NCI-H187 treated with DMSO at 0.1 percent for 48 hours (cell line): Measurements from ENCODE around the gene MEX3B.

Source experiments
- DNase-seq: peaks from one replicate; lab custom pipeline; 2025; lab: John Stamatoyannopoulos, UW

MEX3B gene

DNA sequence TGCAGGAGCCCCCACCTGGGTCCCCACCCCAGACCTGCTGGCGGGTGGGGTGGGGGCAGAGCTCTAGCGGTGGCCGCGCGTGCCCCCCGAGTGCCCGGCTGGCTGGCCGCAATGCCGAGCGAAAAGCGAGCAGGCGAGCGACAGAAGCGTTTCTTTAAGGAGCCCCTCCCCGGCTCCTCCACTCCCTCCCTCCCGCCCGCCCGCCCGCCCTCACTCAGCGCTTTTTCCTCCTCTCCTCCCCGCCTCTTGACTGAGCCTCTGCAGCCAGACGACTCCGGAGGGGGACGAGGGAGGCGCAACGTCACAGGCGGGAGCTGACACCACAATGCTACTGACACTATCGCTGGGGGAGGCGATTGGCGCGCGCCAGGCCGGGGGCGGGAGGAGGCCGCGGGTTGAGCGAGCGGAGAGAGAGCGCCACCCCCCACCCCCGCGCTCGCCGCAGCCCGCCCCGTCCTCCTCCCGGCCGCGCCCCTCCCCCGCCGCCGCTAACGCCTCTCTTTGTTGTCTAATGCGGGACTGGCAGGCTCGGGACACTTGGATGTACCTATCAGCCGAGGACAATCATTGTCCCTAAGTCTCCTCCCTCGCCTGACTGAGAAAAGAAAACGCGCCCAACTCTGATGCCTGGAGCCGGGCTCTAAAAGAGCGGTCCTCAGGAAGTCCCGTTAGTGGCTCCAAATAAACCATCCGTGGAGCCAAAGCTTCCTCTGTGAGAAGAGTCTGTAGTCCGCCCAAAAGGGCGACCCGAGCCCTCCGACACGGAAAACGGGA is at the start of gene MEX3B:
Gene MEX3B (minus strand): TSS at position 127 of the 774 bp plus-strand sequence. CDS start 313 bp downstream, outside the sequence.
- peak; percentile 71 for DNase-seq

DNA sequence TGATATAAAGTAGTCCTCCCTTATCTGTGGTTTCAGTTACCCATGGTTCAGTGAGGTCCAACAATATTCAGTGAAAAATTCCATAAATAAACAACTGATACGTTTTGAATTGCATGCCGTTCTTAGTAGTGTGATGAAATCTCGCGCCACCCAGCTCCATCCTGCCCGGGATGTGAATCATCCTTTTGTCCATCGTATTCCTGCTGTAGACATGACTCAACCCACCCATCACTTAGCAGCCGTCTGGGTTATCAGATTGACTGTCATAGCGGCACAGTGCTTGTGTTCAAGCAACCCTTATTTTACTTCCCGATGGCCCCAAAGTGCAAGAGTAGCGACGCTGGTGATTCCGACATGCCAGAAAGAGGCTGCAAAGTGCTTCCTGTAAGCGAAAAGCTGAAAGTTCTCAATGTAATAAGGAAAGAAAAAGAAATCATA is 48.0 kb upstream of the MEX3B start:
- DNase-seq: no peak

DNA sequence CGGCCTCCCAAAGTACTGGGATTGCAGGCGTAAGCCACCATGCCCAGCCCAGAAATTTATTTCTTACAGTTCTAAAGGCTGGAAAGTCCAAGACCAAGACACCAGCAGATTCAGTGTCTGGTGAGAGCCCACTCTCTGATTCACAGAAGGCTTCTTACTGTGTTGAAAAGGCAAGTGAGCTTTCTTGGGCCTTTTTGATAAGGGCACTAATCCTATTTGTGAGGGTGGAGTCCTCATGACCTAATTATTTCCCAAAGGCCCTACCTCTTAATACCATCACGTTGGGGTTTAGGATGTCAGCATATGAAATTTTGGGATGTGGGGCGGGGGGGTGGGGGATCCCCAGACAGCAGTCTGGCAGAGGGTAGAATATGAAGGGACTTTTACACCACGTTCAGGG is 47.5 kb upstream of the MEX3B start:
- DNase-seq: no peak

DNA sequence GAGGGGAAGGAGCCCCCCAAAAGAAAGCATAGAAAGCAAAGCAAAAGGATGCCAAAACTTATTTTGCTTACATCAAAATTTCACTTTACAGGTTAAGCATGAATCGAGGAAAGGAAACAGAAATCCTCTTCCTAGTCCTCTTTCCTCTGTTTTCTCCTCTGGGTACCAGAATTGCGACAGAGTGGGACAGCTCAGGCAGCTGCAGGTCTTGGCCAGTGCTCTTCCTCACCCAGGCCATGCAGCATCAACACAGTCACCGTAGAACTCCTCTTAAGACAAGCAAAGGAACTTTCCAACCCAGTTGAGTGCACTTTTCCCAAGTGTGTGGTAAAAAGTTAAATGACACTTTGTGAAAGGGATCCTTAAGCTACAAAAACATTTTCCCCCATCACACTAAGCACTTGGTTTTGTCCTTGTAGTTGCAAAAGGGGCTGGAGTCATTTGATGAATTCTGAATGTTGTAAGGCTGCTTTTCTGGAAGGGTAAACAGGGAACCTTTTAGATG is 45.9 kb upstream of the MEX3B start:
- DNase-seq: no peak

DNA sequence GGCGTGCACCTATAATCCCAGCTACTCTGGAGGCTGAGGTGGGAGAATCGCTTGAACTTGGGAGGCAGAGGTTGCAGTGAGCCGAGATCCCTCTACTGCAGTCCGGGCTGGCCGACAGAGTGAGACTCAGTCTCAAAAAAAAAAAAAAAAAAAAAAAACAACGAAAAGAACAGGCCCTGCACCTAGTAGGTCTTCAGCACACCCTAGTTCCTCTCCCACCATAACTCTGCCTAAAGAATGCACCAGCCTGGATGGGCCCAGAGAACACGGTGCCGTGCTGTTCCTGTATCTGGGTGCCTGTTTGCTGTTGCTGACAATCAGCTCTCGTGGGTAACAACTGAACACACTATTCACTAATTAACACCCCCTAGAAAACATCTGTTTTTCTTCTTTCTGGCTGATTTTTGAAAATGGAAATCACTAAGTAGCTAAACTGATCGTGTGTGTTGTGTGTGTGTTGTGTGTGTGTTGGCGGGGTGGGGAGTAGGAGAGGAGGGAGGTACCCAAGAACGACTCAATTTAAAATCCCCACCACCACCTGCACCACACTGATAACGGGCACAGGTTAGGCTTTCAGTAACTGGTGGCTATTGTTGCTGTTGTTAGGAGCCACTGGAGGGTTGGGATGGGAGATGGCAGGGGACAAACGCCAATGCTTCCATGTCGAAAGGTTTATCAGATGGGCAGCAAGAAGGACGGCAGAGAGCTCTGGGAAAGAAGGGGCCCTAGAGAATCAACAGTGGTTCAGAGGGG is 40.6 kb upstream of the MEX3B start:
- no peak for DNase-seq

DNA sequence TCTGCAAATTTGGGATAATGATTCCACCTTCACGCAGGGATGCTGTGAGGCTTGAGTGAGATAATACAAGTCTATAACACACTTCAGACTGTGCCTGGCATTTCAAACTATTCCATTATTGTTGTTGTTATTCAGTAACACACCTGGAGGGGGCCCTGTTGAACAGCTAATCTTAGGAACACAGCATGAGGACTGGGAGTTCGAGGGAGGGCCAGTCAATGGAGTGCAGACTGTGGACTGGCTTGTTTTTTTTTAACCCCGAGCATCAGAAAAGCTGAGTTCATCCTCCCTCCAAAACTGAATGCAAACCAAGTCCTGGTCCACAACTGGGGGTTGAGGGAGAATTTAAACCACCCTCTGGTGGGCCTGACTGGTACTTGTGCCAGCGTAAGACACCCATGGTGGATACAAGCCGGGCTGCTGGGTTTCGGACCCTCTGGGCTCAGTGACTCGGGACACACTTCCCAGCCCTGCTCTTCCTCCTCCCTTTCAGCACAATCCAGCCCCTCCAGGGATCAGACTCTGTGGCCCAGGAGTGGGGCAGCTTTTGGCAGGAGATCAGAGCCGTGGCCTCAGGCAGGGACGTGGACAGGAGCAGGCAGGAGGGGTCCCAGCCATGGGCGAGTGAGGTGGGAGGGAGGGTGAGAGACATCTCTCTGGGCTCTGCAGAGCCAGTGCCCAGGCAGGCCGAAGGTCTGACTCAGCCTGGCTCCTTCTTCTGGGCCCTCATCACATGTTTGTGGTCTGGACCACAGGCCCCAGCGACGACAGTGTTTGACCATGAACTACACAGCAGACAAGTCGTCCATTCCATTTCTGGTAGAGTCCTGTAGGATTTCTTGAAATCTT is 36.3 kb upstream of the MEX3B start:
- DNase-seq: no peak

DNA sequence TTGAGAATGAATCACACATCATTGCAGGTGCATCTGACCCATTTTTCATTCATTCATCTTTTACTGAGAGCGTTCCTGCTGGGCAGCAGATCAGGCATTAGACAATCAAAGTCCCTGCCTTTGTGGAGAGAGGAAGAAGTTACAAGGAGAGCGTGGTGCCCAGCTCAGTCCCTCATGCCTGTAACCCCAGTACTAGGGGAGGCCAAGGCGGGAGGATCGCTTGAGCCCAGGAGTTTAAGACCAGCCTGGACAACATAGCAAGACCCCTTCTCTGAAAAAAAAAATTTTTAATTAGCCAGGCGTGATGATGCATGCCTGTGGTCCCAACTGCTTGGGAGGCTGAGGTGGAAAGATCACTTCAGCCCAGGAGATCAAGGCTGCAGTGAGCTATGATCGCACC is 35.0 kb upstream of the MEX3B start:
- no peak for DNase-seq

DNA sequence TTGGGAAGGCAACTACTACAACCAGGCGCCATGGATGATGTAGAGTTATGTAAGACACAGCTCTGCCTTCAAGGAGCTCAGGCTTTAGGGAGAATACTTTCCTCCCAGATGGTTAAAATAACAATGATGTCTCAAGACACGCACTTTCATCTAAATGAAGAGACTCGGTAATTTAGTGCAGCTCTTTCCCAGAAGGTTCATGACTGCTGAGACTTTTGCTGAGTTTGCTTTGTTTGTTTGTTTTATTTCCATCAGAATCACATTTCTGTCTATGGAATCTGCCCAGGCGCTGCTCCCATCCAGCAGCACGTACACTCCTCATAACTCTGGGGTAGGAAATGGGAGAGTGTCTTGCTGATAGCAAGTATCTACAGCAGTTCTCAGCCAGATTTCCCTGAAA is 33.9 kb upstream of the MEX3B start:
- DNase-seq: no peak

DNA sequence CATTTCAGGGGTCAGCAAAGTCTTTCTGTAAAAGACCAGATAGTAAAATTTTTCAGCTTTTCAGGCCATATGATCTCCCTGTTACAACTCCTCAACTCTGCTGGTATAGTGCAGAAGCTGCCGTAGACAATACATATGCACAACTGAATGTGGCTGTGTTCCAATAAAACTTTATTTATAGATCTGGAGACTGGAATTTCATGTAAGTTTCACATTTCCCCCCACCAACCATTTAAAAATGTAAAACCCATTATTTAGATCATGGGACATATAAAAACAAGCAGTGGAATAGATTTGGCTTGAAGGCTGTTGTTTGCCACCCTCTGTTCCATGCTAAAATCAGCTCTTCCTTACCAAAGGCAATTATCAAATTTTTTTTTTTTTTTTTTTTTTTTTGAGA is 28.8 kb upstream of the MEX3B start:
- no peak for DNase-seq

DNA sequence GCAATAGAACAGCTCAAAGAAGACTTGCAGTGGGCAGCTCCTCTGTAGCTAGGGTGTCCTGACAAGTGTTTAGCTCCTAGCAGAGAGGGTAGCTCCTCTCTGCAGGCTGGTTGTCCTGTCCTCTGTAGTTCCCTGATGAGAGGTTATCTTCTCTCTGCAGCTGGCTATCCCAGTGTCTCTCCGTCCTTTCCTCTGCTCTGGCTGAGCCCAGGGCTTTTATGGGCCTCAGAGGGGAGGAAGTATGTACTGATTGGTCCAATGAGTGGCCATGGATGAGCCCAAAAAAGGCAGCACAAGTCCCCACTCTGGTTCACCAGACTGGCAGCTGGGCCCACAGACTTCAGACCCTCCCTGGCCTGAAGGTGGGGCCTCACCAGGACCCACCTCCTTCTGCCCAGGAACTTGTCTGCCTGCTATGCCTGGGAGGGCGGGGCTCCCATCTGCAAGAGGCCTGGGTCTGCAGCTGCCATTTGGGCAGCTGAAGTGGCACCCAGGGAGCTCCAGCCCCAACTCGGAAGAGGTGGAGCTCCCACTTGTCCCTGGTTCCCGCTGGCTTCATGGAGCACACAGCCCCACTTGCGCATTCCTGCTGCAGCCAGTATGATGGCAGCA is 27.2 kb upstream of the MEX3B start:
- DNase-seq: no peak

DNA sequence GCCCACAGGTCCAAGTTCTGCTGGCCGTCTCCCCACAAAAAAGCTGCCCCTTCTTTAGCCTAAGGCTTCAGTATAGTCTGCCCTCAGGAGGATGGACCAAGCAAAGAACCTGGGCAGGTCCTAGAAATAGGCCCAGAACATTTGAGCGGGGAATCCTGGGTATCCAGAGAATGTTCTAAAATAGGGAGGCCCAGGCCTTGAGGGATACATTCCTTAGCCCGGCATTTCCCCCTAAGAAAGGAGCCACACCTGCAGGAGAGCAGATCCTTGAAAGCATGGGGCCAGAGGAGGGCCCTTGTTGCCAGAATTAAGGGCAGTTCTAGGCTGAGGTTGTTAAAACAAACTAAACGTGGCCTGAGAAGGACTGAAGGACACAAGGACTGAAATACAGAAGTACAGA is 20.6 kb upstream of the MEX3B start:
- no peak for DNase-seq

DNA sequence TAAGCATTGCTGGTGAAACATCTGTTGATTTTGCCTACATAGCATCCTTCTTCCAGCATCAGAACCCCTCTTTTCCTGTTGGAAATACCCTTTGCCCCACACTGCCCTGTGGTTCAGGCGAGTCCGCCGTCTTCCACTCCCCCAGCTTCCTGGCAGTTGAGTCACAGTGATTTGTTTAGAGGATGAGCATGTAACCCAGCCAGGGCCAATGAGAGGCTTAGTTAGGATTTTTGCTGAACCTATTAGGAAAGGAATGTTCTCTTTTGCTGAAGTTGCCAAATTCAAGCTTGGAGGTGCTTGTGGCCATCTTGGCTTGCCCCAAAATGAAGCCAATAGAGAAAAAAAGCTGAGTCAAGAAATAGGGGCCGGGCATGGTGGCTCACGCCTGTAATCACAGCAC is 19.0 kb upstream of the MEX3B start:
- DNase-seq: no peak

DNA sequence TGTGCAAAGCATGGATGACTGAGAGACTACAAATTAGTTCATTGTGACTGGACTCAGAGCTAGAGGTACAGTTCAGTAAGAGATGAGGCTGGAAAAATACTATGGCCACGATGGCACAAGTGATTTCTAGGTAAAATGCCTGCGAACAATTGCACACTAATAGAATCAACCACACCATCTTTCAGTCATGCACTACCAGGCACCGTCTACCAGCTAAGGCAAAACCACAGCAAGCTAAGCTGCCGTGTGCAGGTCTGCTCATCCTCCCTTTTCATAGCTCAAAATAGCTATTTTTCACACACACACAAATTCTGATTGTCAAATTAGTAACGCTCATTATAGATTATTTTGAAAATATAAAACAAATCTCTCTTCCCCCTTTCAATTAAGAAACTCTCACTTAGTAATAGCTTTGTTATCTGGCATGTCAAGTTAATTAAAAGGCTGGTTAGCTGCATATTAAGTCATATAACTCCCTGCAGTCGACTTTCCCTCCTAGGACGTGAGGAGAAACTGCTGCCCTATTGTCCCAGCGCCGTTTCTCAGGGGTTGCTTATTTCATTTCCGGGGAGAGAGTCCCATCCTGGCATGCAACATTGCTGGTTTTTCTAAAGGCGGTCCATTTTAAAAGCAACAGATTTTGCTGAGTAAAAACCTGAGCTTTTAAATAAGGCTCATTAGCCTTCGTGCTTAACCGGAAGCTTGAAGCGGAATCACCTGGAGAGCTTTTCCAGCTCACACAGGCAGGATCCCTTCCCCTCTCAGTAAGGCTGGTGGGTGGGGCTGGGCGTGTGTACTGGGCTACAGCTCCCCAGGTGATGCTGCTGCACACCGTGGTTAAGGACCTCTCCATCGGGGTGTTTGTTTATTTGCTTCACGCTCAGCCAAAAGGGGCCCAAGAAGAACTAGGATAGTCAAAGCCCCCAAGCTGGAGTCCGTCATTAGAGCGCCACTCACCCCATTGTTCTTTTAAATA is 16.9 kb upstream of the MEX3B start:
- no peak for DNase-seq

DNA sequence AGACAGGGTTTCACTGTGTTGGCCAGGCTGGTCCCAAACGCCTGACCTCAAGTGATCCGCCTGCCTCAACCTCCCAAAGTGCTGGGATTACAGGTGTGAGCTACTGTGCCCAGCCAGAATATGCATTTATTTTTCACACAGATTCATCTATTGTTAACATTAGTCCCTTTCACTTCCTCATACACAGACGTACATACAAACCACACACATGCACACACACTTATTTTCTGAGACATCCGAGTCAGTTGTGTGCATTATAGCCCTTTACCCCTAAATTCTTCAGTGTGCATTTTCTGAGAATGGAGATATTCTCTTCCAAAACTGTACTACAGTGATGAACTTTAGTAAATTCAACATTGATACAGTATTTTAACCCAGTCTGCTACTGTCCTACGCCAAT is 15.0 kb upstream of the MEX3B start:
- DNase-seq: no peak

DNA sequence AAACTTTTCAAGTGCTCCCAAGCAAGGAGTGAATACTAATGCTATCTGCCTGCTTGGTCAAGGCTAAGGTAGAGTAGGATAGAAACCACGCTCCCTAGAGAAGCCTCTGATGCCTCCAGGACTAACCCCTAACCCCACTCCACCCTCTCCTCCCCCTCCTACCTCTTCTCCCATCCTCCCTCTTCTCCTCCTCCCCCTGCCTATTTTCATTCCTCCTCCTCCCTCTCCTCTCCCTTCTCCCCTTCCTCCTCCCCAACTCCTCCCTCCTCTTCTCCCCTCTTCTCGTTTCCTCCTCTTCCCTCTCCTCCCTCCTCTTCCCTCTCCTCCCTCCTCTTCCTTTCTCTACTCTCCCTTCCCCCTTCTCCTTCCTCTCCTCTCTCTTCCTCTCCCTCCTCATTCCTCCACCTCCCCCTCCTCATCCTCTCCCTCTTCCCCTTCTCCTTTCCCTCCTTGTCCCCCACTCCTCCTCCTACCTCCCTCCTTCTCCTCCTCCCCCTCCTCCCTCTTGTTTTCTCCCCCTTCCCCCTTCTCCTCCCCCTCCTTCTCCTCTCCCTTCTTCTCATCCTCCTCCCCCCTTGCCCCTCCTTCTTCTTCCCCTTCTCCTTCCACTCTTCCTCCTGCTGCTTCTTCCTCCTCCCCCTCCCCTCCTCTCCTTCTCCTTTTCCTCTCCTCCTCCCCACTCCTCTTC is 12.8 kb upstream of the MEX3B start:
- no peak for DNase-seq

DNA sequence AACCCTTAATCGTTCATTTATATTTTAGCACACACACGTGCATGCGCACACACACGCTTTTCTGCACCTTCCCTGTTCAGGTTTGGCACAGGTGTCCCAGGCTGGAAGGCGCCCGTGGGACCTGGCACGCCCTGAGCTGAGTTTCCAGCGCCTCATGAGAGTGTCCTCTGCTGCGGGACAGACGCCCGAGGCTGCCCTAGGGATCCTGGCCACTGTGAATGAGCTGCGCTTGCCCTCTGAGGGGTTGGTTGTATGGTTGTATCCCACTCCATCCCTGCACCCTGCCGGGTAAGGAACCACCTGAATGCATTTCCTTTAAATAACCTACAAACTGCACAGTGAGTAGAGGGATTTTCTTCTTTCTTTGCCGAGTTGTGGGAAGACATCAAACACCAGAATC is 12.2 kb upstream of the MEX3B start:
- DNase-seq: no peak

DNA sequence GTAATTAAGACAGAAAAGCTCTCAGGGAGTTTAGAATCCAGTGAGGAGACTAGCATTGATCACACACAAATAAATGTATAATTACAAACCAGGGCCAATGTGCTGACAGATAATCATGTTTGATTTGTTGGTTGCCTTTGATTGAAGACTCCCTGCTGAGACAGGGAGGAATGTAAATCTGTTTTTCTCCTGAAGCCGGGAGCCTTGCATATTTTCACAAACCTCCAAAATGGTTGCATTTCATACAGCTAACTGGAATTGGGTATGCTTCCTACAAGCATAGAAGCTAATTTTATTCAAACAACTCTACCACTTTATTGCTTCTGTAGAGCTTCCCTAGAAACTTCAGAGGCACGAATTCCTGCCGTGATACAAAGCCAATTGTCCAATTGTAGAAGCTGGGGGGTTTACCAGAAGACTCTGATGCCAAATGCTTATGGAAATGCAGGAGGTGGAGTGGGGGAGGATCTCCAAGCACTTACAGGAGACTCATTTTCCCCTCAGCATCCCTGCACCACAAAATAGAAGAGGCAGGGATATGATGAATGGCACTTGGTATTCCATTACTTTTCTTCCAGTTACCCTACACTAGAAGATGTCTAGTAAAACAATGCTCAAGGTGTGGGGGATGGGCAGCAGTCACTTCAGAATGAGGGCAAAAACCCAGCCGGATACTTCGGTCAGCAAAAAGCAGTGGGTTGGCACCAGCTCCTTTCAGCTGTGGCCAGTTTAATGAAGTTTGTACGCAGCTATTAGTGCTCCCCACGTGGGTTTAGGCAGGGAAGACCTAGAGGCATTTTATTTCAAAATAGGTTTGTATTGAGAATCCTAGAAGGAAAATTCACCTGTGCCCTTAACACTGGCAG is 11.4 kb upstream of the MEX3B start:
- DNase-seq: no peak

DNA sequence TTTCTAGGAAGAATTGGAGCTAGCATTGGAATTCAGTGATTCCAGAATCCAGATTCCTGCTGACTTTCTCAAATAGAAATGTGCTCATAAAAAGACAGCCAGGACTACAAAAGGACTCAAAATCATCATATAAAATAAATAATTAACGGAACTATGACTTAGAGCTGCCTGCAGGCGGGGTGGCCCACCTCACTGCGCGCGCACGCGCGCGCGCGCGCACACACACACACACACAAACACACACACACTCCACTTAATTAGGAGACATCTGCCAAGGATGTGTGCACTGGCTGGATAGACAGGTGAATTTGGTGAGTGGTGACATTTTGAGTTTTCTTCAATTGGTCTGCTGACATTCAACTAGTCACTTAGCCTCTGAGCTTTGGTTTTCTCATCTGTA is 6.9 kb upstream of the MEX3B start:
- no peak for DNase-seq

DNA sequence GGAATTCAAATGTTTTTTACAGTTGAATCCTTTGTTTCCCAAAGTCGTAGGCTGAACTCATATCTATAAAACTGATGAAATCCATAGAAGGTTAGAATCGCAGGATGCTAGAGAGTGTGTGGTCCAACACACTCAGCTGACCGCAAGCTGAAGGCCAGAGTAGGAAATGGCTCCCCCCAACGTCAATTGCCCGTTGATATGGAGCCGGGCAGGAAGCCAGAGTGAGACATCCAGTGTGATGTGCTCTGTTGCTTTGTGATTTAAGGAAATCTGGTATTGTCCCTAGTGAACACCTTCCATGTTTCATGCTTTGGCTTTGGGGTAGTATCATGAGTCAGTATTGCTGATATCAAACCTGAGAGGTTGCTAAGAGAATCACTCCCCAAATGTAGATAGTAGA is 5.8 kb upstream of the MEX3B start:
- DNase-seq: no peak
